ENCODE measurements around the gene WWC1. TPM values are rescaled to one million over a fixed set of nuclear protein-coding genes. Genes with fewer than 3 reads are reported as not detected.

The WWC1 gene
- not detected in 2 replicates for total RNA-seq

GRCh38 chr5:168291342-168291963, at the start of gene WWC1:
Gene WWC1, plus strand, starts transcription at chr5:168291645. Its CDS starts 508 bp downstream, at chr5:168292153.

GRCh38 chr5:168486136-168486879, 194.9 kb downstream of the WWC1 start, which contains the start of gene RARS1:
Gene RARS1, plus strand, starts transcription at chr5:168486471. Its CDS starts 28 bp downstream, at chr5:168486499.

Other genes with a start within 250 kb of the WWC1 start
- gene RARS1, start 194.8 kb downstream of the WWC1 start, total RNA-seq = 107 and 121 TPM in 2 replicates
- not detected in 2 replicates for gene FBLL1, start 237.7 kb downstream of the WWC1 start, total RNA-seq